Progenitor cell of endocrine pancreas (in vitro differentiated cells): ENCODE data around the gene MESP1. TPM values are rescaled to one million over a fixed set of nuclear protein-coding genes. Genes with fewer than 3 reads are reported as not detected.

Experiments used
- DNase-seq: peaks from one replicate; pipeline ENCODE4 v3.0.0; 2021; ENCODE audit warnings: low spot score; ENCODE audit not compliant: unreplicated experiment
- H3K27ac Mint-ChIP-seq: 2 replicates; pipeline ENCODE4 v1.8.0; 2021; ENCODE audit warnings: mild to moderate bottlenecking, moderate library complexity, mixed read lengths
- H3K27me3 Mint-ChIP-seq: 2 replicates; pipeline ENCODE4 v1.8.0; 2021; ENCODE audit warnings: mixed read lengths
- H3K36me3 Mint-ChIP-seq: 2 replicates; pipeline ENCODE4 v1.8.0; 2022; ENCODE audit warnings: mixed read lengths; ENCODE audit not compliant: insufficient read depth
- H3K4me1 Mint-ChIP-seq: 2 replicates; pipeline ENCODE4 v1.8.0; 2021; ENCODE audit warnings: low read depth, mixed read lengths
- H3K4me3 Mint-ChIP-seq: 2 replicates; pipeline ENCODE4 v1.8.0; 2021; ENCODE audit warnings: low read depth, mild to moderate bottlenecking, moderate library complexity, mixed read lengths
- H3K9me3 Mint-ChIP-seq: 2 replicates; pipeline ENCODE4 v1.8.0; 2021; ENCODE audit warnings: low read depth, mixed read lengths
- total RNA-seq: library from RNA; stranded (reverse); gene quantifications from 2 replicates; pipeline ENCODE4 v1.2.1, GENCODE V29; 2021
- TF ChIP-seq, protein P1 (sequence below): fragments of 200-600 bp; sonication (generic); IDR thresholded peaks from one replicate; pipeline ENCODE4 v1.5.0; 2021; ENCODE audit warnings: antibody characterized with exemption, mild to moderate bottlenecking; ENCODE audit not compliant: unreplicated experiment

Gene MESP1
- total RNA-seq, 1 donor from 2014 or later = 0.50 TPM

DNA sequence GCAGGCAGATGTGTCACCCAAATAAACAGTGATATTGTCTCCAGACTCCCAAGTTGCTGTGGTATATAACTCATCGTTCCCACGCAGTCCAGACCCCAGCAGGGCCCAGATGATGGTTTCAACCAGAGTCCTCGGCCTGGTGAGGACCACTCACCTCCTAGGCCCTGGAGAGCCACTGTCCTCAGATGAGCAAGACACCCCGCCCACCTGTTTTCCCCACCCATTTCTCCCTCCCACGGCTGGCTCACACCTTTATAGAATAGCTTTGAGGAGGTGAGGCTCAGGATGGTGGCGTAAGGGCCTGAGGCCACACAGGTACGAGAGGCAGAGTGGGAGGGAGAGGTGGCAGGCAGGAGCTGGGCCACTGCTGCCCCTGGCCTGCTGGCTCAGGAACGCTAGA, 7.5 kb downstream of the MESP1 start:
- H3K27me3 Mint-ChIP-seq = peaks cover 22% of the 10 kb centered on the region

DNA sequence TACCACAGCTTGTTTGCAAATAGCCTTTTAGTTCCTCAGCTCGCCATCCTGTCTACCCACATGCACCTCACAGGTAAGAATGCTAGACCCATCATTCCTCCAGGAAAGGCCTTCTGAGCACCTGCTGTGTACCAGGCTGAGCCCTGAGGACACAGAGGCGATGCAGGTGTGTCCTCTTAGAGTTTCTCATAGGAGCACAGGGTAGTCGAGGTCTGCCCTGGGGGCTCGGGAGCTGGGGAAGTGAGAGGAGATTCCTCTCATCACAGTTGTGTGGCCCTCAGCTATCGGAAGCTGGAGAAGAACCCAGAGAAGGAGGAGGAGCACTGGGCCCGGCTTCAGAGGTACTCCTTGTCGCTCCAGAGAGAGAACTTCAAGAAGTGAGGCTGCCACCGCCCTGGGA, 8.0 kb downstream of the MESP1 start:
- peaks cover 22% of the 10 kb centered on the region for H3K27me3 Mint-ChIP-seq
- no peak overlapping the region for H3K27ac Mint-ChIP-seq
- no peak overlapping the region for H3K4me3 Mint-ChIP-seq
- no peaks in the 10 kb centered on the region for H3K36me3 Mint-ChIP-seq
- TF ChIP-seq, protein P1, sequence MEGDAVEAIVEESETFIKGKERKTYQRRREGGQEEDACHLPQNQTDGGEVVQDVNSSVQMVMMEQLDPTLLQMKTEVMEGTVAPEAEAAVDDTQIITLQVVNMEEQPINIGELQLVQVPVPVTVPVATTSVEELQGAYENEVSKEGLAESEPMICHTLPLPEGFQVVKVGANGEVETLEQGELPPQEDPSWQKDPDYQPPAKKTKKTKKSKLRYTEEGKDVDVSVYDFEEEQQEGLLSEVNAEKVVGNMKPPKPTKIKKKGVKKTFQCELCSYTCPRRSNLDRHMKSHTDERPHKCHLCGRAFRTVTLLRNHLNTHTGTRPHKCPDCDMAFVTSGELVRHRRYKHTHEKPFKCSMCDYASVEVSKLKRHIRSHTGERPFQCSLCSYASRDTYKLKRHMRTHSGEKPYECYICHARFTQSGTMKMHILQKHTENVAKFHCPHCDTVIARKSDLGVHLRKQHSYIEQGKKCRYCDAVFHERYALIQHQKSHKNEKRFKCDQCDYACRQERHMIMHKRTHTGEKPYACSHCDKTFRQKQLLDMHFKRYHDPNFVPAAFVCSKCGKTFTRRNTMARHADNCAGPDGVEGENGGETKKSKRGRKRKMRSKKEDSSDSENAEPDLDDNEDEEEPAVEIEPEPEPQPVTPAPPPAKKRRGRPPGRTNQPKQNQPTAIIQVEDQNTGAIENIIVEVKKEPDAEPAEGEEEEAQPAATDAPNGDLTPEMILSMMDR = no peak
- H3K9me3 Mint-ChIP-seq = no peaks in the 10 kb centered on the region
- no peaks in the 10 kb centered on the region for H3K4me1 Mint-ChIP-seq
- DNase-seq = no peak

More for the DNA sequence above, 7.5 kb downstream of the MESP1 start:
- Mint-ChIP-seq H3K36me3 (no peaks in the 10 kb centered on the region), H3K4me3 (no peak overlapping the region), H3K9me3 (no peaks in the 10 kb centered on the region), H3K4me1 (no peaks in the 10 kb centered on the region), H3K27ac (no peak overlapping the region)
- DNase-seq = no peak
- TF ChIP-seq, protein P1 = no peak

GRCh38 chr15:89740137-89740536, 10.9 kb downstream of the MESP1 start:
- Mint-ChIP-seq H3K9me3 (no peaks in the 10 kb centered on the region), H3K36me3 (no peaks in the 10 kb centered on the region), H3K4me1 (no peaks in the 10 kb centered on the region), H3K4me3 (no peak overlapping the region), H3K27me3 (peaks cover 45% of the 10 kb centered on the region), H3K27ac (no peak overlapping the region)
- DNase-seq = peak; percentile 46
- TF ChIP-seq, protein P1 = peak; percentile 93

DNA sequence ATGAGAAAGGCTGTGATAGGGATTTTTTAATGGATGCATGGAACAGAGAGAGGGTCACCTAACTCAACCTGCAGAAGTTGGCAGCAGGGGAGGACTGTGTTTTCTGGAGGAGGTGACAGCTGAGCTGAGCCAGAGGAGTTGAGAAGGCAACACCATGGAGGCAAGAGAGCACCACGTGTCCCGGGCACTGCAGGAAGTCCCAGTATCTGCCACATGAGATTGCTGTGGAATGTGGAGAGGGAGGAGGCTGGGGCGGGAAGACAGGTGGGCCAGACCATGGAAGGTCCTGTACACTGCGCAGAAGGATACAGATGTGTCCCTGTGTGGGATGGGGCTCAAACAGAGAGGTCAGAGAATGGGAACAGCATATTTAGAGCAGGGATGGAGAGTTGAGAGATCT, 15.3 kb downstream of the MESP1 start:
- Mint-ChIP-seq H3K4me1 (no peaks in the 10 kb centered on the region), H3K36me3 (no peaks in the 10 kb centered on the region), H3K4me3 (no peak overlapping the region), H3K9me3 (no peaks in the 10 kb centered on the region), H3K27me3 (peaks cover 64% of the 10 kb centered on the region), H3K27ac (no peak overlapping the region)
- TF ChIP-seq, protein P1 = no peak
- DNase-seq = no peak

GRCh38 chr15:89732451-89733172, 18.4 kb downstream of the MESP1 start:
- Mint-ChIP-seq H3K36me3 (no peaks in the 10 kb centered on the region), H3K27ac (no peak overlapping the region), H3K4me3 (no peak overlapping the region), H3K4me1 (no peaks in the 10 kb centered on the region), H3K27me3 (peaks cover 52% of the 10 kb centered on the region), H3K9me3 (no peaks in the 10 kb centered on the region)
- TF ChIP-seq, protein P1 = no peak
- DNase-seq = no peak
